Type B pancreatic cell (in vitro differentiated cells): ENCODE results near the gene STXBP3. TPM values are rescaled to one million over a fixed set of nuclear protein-coding genes. Genes with fewer than 3 reads are reported as not detected.

ENCODE experiments used
- DNase-seq: peaks from one replicate; pipeline ENCODE4 v3.0.0; 2021; ENCODE audit warnings: mixed read lengths; ENCODE audit not compliant: unreplicated experiment; ENCODE audit errors: extremely low spot score
- H3K27ac Mint-ChIP-seq: 2 replicates; pipeline ENCODE4 v1.8.0; 2021; ENCODE audit warnings: mild to moderate bottlenecking, mixed read lengths
- H3K27me3 Mint-ChIP-seq: 2 replicates; pipeline ENCODE4 v1.8.0; 2021; ENCODE audit warnings: mixed read lengths
- H3K36me3 Mint-ChIP-seq: 2 replicates; pipeline ENCODE4 v1.8.0; 2021; ENCODE audit warnings: mixed read lengths
- H3K4me1 Mint-ChIP-seq: one replicate; pipeline ENCODE4 v1.8.0; 2021; ENCODE audit warnings: mixed read lengths; ENCODE audit not compliant: unreplicated experiment
- H3K4me3 Mint-ChIP-seq: 2 replicates; pipeline ENCODE4 v1.8.0; 2021; ENCODE audit warnings: mild to moderate bottlenecking, mixed read lengths
- H3K9me3 Mint-ChIP-seq: 2 replicates; pipeline ENCODE4 v1.8.0; 2021; ENCODE audit warnings: mixed read lengths
- CTCF ChIP-seq: fragments of 200-600 bp; sonication (generic); conservative IDR thresholded peaks from 2 replicates; pipeline ENCODE4 v1.5.0; 2021; ENCODE audit warnings: antibody characterized with exemption, mild to moderate bottlenecking
- total RNA-seq: library from RNA; stranded (reverse); gene quantifications from 2 replicates; pipeline ENCODE4 v1.2.1, GENCODE V29; 2021; ENCODE audit warnings: low replicate concordance

The STXBP3 gene
- total RNA-seq, 1 donor from 2014 or later: 40.5 TPM

DNA sequence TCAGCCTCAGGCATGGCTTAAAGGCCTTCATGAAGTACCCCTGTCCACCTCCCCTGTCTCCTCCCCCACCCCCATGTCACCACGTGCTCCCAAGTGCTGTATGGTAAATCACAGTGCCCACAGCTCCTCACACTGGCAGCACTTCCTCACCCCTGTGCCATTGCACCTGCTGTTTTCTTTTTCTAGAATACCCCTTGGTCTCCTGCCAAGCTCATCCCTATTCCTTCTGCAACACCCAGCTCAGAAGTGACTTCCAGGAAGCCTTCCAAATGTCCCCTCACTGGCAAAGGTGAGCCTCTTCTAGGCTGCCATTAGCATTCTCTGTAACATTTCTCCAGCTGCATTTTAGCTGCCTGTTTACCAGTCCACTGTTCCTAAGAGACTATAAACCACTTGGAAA, 101.0 kb downstream of the STXBP3 start:
- peaks cover 5% of the 10 kb centered on the region for H3K4me1 Mint-ChIP-seq
- H3K27me3 Mint-ChIP-seq: peaks cover 4% of the 10 kb centered on the region
- no peak for DNase-seq
- H3K9me3 Mint-ChIP-seq: no peaks in the 10 kb centered on the region
- no peak for TF ChIP-seq CTCF
- no peak overlapping the region for H3K27ac Mint-ChIP-seq
- no peaks in the 10 kb centered on the region for H3K36me3 Mint-ChIP-seq
- H3K4me3 Mint-ChIP-seq: no peak overlapping the region

DNA sequence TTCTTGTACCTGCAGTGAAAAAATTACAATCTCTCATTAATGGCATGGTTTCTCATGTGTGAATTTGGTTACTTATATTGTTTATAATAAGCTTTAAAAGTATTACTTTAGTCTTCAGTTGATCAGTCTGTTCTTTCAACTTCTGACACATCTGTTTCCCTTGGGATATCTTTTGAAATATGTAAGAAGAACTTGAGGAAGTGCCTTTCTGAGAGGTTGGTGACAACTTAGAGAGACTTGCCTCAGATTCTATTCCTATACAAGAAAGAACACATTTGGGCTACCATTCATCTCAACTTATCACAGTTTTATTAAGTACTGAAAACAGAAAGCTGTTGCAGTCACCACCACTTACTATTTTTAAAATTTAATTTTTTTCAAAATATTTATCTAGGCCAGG, 102.3 kb downstream of the STXBP3 start:
- no peak for DNase-seq
- H3K9me3 Mint-ChIP-seq: no peaks in the 10 kb centered on the region
- H3K4me1 Mint-ChIP-seq: peaks cover under 1% of the 10 kb centered on the region
- H3K36me3 Mint-ChIP-seq: no peaks in the 10 kb centered on the region
- TF ChIP-seq CTCF: no peak
- no peak overlapping the region for H3K27ac Mint-ChIP-seq
- H3K27me3 Mint-ChIP-seq: peaks cover 4% of the 10 kb centered on the region
- H3K4me3 Mint-ChIP-seq: no peak overlapping the region

- peaks cover 4% of the 10 kb centered on the region for H3K27me3 Mint-ChIP-seq
Observed at GRCh38 chr1:108850929-108851328, 104.5 kb downstream of the STXBP3 start.

DNA sequence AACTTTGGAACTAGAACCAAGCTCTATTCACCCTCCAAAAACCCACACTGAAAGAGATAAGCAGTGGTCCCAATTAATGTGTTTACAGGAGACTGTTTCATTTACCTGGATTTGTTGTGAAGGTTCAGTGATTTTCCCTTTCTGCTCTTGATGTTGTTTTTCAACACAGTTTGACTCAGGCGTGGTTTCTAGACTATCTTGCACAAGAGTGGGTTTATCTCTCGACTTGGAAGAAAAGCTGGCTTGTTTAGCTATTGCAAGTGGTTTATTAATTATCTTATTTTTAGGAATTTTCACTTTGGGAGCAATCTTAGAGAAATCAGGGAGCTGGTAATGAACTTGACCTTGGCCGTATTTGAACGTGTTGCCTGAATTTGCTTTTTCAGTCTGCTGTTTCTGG, 105.1 kb downstream of the STXBP3 start:
- H3K4me3 Mint-ChIP-seq: no peak overlapping the region
- H3K36me3 Mint-ChIP-seq: no peaks in the 10 kb centered on the region
- no peak overlapping the region for H3K27ac Mint-ChIP-seq
- H3K4me1 Mint-ChIP-seq: no peaks in the 10 kb centered on the region
- no peak for TF ChIP-seq CTCF
- DNase-seq: no peak
- peaks cover 4% of the 10 kb centered on the region for H3K27me3 Mint-ChIP-seq
- H3K9me3 Mint-ChIP-seq: no peaks in the 10 kb centered on the region

More at GRCh38 chr1:108850929-108851328, 104.5 kb downstream of the STXBP3 start:
- no peaks in the 10 kb centered on the region for H3K9me3 Mint-ChIP-seq
- H3K36me3 Mint-ChIP-seq: no peaks in the 10 kb centered on the region
- no peaks in the 10 kb centered on the region for H3K4me1 Mint-ChIP-seq
- TF ChIP-seq CTCF: no peak
- no peak overlapping the region for H3K4me3 Mint-ChIP-seq
- no peak overlapping the region for H3K27ac Mint-ChIP-seq
- no peak for DNase-seq

- Mint-ChIP-seq H3K4me1 (no peaks in the 10 kb centered on the region), H3K27me3 (peaks cover 4% of the 10 kb centered on the region), H3K9me3 (no peaks in the 10 kb centered on the region), H3K4me3 (no peak overlapping the region), H3K36me3 (no peaks in the 10 kb centered on the region), H3K27ac (no peak overlapping the region)
- DNase-seq: no peak
- no peak for TF ChIP-seq CTCF
Observed at GRCh38 chr1:108852221-108852975, 105.9 kb downstream of the STXBP3 start.
